ENCODE measurements around the gene SH2B2.

SH2B2 gene

GRCh38 chr7:102286237-102287110, at the start of gene SH2B2:
Gene SH2B2 (plus strand): TSS chr7:102286868. CDS start chr7:102300551, 13,683 bp downstream.
- DNase-seq (ENCODE audit: low read depth), result peak; percentile 95
- peak; percentile 80 for TF ChIP-seq MYC (IDR thresholded peaks at IDR 0.05; ENCODE audit: low read depth, low read length)
- no peak for TF ChIP-seq CTCF (IDR thresholded peaks at IDR 0.05; ENCODE audit: low read depth, low read length)
- peak; percentile 87 for TF ChIP-seq POLR2A (IDR thresholded peaks at IDR 0.05; ENCODE audit: extremely low read depth, insufficient read length)
- TF ChIP-seq MAX (IDR thresholded peaks at IDR 0.05; ENCODE audit: low read depth, low read length), result peak; percentile 75
- H3K4me3 ChIP-seq (ENCODE audit: low read depth, low read length), result peak within 1 kb of the TSS; percentile 62

GRCh38 chr7:102239206-102239820, 47.4 kb upstream of the SH2B2 start:
- DNase-seq (ENCODE audit: low read depth), result no peak
- no peak overlapping the region for H3K4me3 ChIP-seq (ENCODE audit: low read depth, low read length)
- TF ChIP-seq MAX (IDR thresholded peaks at IDR 0.05; ENCODE audit: low read depth, low read length) (no peak), POLR2A (IDR thresholded peaks at IDR 0.05; ENCODE audit: extremely low read depth, insufficient read length) (no peak), CTCF (IDR thresholded peaks at IDR 0.05; ENCODE audit: low read depth, low read length) (no peak)

DNA sequence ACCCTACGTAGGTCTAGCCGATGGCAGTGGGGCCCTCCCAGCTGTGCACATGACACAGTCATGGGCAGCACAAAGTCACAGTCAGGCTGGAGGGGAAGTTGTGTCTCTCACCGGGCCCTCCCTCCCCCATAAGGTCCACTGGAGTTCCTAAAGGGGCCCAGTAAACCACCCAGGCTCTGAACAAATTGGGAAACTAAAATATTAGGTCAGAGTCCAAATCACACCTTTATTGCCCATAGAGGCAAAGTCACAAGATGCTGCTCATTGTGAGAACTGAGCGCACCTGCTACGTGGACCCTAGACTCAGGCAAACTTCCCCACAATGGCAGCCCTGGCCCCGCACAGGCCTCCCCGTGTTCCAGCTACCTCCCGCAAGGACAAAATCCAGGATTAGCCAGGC, 45.2 kb upstream of the SH2B2 start:
- DNase-seq (ENCODE audit: low read depth), result no peak
- no peak for TF ChIP-seq POLR2A (IDR thresholded peaks at IDR 0.05; ENCODE audit: extremely low read depth, insufficient read length)
- H3K4me3 ChIP-seq (ENCODE audit: low read depth, low read length), result no peak overlapping the region

- TF ChIP-seq POLR2A (IDR thresholded peaks at IDR 0.05; ENCODE audit: extremely low read depth, insufficient read length) (no peak), MAX (IDR thresholded peaks at IDR 0.05; ENCODE audit: low read depth, low read length) (no peak), CTCF (IDR thresholded peaks at IDR 0.05; ENCODE audit: low read depth, low read length) (no peak), MYC (IDR thresholded peaks at IDR 0.05; ENCODE audit: low read depth, low read length) (no peak)
- no peak overlapping the region for H3K4me3 ChIP-seq (ENCODE audit: low read depth, low read length)
- DNase-seq (ENCODE audit: low read depth), result no peak
These were observed 42.1 kb upstream of the SH2B2 start for GRCh38 chr7:102244601-102245000.

DNA sequence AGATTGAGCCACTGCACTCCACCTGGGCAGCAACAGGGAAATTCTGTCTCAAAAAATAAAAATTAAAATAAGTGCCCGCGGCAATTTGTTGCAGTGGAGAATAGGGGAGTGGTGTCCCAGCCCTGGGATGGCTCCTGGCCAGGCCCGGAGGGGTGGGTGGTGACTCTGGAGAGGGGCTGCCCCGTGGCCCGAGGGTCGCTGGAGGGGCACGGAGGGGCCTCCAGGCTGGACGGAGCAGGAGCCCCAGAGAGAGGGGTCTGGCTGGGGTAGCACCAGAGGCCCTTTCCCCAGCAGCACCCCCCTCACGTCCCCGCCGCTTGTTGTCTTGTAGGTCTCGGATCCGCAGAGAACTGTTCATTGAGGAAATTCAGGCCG, 38.6 kb upstream of the SH2B2 start:
- H3K4me3 ChIP-seq (ENCODE audit: low read depth, low read length), result no peak overlapping the region
- DNase-seq (ENCODE audit: low read depth), result no peak
- no peak for TF ChIP-seq MAX (IDR thresholded peaks at IDR 0.05; ENCODE audit: low read depth, low read length)
- no peak for TF ChIP-seq MYC (IDR thresholded peaks at IDR 0.05; ENCODE audit: low read depth, low read length)
- TF ChIP-seq CTCF (IDR thresholded peaks at IDR 0.05; ENCODE audit: low read depth, low read length), result no peak
- TF ChIP-seq POLR2A (IDR thresholded peaks at IDR 0.05; ENCODE audit: extremely low read depth, insufficient read length), result no peak

All from NB4 (cell line).